Measurements from ENCODE around the gene GRK5. TPM values are rescaled to one million over a fixed set of nuclear protein-coding genes. Genes with fewer than 3 reads are reported as not detected.

GRK5 gene
- total RNA-seq, 4 donors from 2014 or later = 6.0 to 111 (median 9.5) TPM

DNA sequence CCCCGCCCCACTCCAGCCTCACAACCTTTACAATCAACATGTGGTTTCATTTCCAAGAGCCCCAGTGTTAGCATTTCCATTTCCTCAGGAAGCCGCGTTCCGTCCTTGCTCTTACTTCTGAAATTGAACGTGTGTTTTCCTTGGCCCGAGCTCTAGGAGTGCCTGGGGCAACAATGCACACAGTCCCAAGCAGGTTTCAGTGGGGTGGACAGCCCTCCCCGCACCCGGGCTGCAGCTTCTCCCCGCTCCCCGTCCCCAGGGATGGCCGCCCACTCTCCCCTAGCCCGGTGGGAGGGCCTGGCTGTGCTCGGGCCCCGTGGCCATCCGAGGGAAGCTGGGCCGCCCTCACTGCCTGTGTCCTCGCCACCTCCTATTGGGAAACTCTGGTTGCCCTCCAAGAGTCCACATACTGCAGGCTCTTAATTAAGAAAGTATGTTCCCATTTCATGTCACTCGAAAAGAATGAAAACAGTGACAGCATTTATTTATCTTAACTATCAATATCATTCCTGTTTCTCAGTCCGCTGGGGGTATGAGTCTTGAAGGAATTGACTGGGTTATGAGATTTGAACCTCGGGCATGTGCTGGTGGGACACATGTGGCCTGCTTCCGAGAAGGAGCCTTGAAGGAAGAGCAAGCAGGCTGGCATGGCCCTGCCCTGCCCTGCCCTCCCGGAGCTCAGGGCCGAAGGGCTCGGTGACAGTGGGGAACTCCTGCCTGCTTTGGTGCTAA is 163.8 kb downstream of the GRK5 start:
- H3K4me3 ChIP-seq = no peak overlapping the region
- peaks cover 5 to 37% (median 8%) of the 10 kb centered on the region in 4 donors for H3K4me1 ChIP-seq
- peak overlapping the region; percentile 55 to 71 (median 68) for H3K27ac ChIP-seq
- H3K27me3 ChIP-seq = no peaks in the 10 kb centered on the region
- DNase-seq = no peak
- H3K36me3 ChIP-seq = no peaks in the 10 kb centered on the region
- in situ Hi-C loops (cut with MboI; ENCODE audit: low pct_ligation_motif_present in 1 of 4, low pct_unique_long_range_greater_than_20kb in 1 of 4, low sequenced_read_pairs in 3 of 4) (no loop called here), intact Hi-C loops (cut with DNase I; ENCODE audit: low total_unique reads) (no loop called here)
- H3K9me3 ChIP-seq = no peaks in the 10 kb centered on the region
- peak in 1 of 3 donors; percentile 12 for TF ChIP-seq POLR2AphosphoS5 (IDR thresholded peaks at IDR 0.05)
- TF ChIP-seq, protein P1, sequence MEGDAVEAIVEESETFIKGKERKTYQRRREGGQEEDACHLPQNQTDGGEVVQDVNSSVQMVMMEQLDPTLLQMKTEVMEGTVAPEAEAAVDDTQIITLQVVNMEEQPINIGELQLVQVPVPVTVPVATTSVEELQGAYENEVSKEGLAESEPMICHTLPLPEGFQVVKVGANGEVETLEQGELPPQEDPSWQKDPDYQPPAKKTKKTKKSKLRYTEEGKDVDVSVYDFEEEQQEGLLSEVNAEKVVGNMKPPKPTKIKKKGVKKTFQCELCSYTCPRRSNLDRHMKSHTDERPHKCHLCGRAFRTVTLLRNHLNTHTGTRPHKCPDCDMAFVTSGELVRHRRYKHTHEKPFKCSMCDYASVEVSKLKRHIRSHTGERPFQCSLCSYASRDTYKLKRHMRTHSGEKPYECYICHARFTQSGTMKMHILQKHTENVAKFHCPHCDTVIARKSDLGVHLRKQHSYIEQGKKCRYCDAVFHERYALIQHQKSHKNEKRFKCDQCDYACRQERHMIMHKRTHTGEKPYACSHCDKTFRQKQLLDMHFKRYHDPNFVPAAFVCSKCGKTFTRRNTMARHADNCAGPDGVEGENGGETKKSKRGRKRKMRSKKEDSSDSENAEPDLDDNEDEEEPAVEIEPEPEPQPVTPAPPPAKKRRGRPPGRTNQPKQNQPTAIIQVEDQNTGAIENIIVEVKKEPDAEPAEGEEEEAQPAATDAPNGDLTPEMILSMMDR (IDR thresholded peaks at IDR 0.05) = no peak
- 78 to 80% methylated on average over 2 to 23 of the region's 24 CpGs for WGBS, 2 donors (ENCODE audit: low coverage in 1 of 2)

DNA sequence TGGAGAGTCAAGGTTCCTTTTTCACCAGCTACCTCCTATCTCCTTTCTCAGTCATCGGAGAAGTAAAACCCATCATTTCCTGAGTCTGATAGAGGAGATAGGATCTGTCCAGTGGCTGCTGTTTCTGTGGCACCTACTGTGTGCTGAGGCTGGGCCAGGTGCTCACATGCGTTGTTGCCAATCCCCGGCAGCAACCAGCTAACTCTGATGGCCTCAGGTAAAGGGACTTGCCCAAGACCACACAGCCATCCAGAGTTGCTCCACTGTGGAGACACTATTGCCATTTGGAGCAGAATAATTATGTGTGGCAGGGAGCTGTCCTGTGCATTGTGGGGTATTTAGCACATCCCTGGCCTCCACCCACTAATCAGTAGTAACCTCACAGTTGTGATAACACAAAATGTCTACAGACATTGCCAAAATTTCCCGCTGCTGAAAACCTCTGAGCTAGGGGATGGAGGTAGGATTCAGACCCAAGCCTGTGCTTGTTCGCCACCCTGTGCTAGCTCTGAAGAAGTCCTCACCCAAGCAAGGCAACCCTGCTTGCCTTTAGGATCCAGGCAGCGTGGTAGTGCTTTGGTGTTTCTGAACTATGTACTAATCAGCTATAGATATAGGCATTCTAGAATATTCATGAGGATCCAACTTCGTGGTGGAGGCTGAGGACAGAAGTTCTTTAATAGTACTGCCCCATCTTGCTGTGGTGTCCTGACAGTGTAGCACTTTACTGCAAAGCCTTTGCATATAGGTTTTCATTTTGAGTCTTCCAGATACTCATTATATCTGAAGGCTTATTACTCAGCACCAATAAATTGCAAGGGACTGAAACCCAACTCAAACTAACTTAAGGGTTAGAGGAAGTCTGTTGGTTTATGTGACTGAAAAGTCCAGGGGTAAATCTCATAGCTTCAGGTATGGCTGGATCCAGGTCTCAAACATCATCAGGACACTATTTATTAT is 164.6 kb downstream of the GRK5 start:
- TF ChIP-seq, protein P1 (IDR thresholded peaks at IDR 0.05) = no peak
- no peak for TF ChIP-seq EP300 (IDR thresholded peaks at IDR 0.05; ENCODE audit: low read depth)
- no peak for TF ChIP-seq POLR2A (IDR thresholded peaks at IDR 0.05)
- TF ChIP-seq POLR2AphosphoS5 (IDR thresholded peaks at IDR 0.05) = no peak
- H3K4me3 ChIP-seq = no peak overlapping the region
- 69% methylated on average over 7 of the region's 7 CpGs; no CpG with 5 or more reads in 1 of the 2 donors for WGBS, 2 donors (ENCODE audit: low coverage in 1 of 2)
- H3K27me3 ChIP-seq = no peaks in the 10 kb centered on the region
- in situ Hi-C loops (cut with MboI; ENCODE audit: low pct_ligation_motif_present in 1 of 4, low pct_unique_long_range_greater_than_20kb in 1 of 4, low sequenced_read_pairs in 3 of 4) (no loop called here), intact Hi-C loops (cut with DNase I; ENCODE audit: low total_unique reads) (no loop called here)
- no peaks in the 10 kb centered on the region for H3K9me3 ChIP-seq
- no peaks in the 10 kb centered on the region for H3K36me3 ChIP-seq
- peaks cover 5 to 37% (median 8%) of the 10 kb centered on the region in 4 donors for H3K4me1 ChIP-seq
- peak overlapping the region; percentile 55 to 71 (median 68) for H3K27ac ChIP-seq
- DNase-seq = no peak

DNA sequence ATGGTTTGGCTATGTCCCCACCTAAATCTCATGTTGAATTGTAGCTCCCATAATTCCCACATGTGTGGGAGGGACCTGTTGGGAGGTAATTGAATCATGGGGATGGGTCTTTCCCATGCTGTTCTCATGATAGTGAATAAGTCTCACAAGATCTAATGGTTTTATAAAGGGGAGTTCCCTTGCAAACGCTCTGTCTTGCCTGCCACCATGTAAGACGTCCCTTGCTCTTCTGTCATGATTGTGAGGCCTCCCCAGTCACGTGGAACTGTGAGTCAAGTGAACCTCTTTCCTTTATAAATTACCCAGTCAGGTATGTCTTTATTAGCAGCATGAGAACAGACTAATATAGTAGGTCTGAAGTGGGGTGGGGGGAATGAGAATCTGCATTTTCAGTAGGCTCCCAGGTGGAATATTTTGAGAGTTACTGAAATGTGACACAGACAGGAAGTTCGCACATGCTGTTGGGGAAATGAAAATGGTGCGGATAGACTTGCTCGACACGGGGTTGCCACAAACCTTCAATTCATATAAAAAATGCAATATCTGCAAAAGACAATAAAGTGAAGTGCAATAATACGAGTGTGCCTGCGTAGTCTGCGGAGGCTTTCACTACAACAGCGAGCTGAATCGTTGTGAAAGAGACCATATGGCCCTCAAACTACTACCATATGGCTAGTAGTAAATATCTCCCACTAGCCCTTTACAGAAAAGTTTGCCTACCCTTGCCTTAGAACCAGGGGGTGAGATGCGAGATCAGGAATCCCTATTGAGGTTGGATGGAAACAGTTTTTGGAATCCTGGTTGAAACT is 166.1 kb downstream of the GRK5 start:
- no peaks in the 10 kb centered on the region for H3K27me3 ChIP-seq
- H3K9me3 ChIP-seq = no peaks in the 10 kb centered on the region
- in situ Hi-C loops (cut with MboI; ENCODE audit: low pct_ligation_motif_present in 1 of 4, low pct_unique_long_range_greater_than_20kb in 1 of 4, low sequenced_read_pairs in 3 of 4) (no loop called here), intact Hi-C loops (cut with DNase I; ENCODE audit: low total_unique reads) (no loop called here)
- H3K4me1 ChIP-seq = peaks cover 5 to 39% (median 8%) of the 10 kb centered on the region in 4 donors
- TF ChIP-seq EP300 (IDR thresholded peaks at IDR 0.05; ENCODE audit: low read depth) (no peak), POLR2AphosphoS5 (IDR thresholded peaks at IDR 0.05) (no peak), POLR2A (IDR thresholded peaks at IDR 0.05) (no peak)
- TF ChIP-seq, protein P1 (IDR thresholded peaks at IDR 0.05) = no peak
- H3K27ac ChIP-seq = peak overlapping the region in 1 of 4 donors; percentile 1
- 80 to 100% methylated on average over 4 to 13 of the region's 13 CpGs for WGBS, 2 donors (ENCODE audit: low coverage in 1 of 2)
- no peaks in the 10 kb centered on the region for H3K36me3 ChIP-seq
- H3K4me3 ChIP-seq = no peak overlapping the region
- no peak for DNase-seq
